Activated naive CD4-positive, alpha-beta T cell treated with anti-CD3 and anti-CD28 coated beads, Interleukin-2, amount 50 U/mL, for 24 hours (primary cell): ENCODE results near the gene EFHC1.

Source experiments
- H3K27ac Mint-ChIP-seq: one replicate; pipeline ENCODE4 v1.8.0; 2021; ENCODE audit warnings: mild to moderate bottlenecking, mixed read lengths
- H3K27me3 Mint-ChIP-seq: one replicate; pipeline ENCODE4 v1.8.0; 2021; ENCODE audit warnings: mixed read lengths
- H3K36me3 Mint-ChIP-seq: one replicate; pipeline ENCODE4 v1.8.0; 2021; ENCODE audit warnings: mixed read lengths
- H3K4me1 Mint-ChIP-seq: one replicate; pipeline ENCODE4 v1.8.0; 2021; ENCODE audit warnings: mixed read lengths
- H3K4me3 Mint-ChIP-seq: one replicate; pipeline ENCODE4 v1.8.0; 2021; ENCODE audit warnings: mild to moderate bottlenecking, mixed read lengths
- H3K9me3 Mint-ChIP-seq: one replicate; pipeline ENCODE4 v1.8.0; 2021; ENCODE audit warnings: mixed read lengths

Gene EFHC1

GRCh38 chr6:52540286-52540902 lies 120.3 kb downstream of the EFHC1 start:
- H3K4me1 Mint-ChIP-seq = peaks cover 46% of the 10 kb centered on the region

GRCh38 chr6:52541135-52541534 lies 121.0 kb downstream of the EFHC1 start:
- Mint-ChIP-seq H3K27ac (no peak overlapping the region), H3K4me1 (peaks cover 41% of the 10 kb centered on the region), H3K36me3 (peaks cover 7% of the 10 kb centered on the region)

More at GRCh38 chr6:52540286-52540902, 120.3 kb downstream of the EFHC1 start:
- Mint-ChIP-seq H3K36me3 (peaks cover 8% of the 10 kb centered on the region), H3K9me3 (no peaks in the 10 kb centered on the region), H3K4me3 (no peak overlapping the region), H3K27me3 (no peaks in the 10 kb centered on the region), H3K27ac (no peak overlapping the region)

GRCh38 chr6:52543262-52543661 lies 123.1 kb downstream of the EFHC1 start:
- Mint-ChIP-seq H3K36me3 (peaks cover 9% of the 10 kb centered on the region), H3K27me3 (no peaks in the 10 kb centered on the region), H3K27ac (no peak overlapping the region), H3K4me3 (no peak overlapping the region), H3K9me3 (no peaks in the 10 kb centered on the region), H3K4me1 (peaks cover 23% of the 10 kb centered on the region)

More at GRCh38 chr6:52541135-52541534, 121.0 kb downstream of the EFHC1 start:
- no peaks in the 10 kb centered on the region for H3K9me3 Mint-ChIP-seq
- H3K27me3 Mint-ChIP-seq = no peaks in the 10 kb centered on the region
- no peak overlapping the region for H3K4me3 Mint-ChIP-seq

- no peaks in the 10 kb centered on the region for H3K9me3 Mint-ChIP-seq
- no peak overlapping the region for H3K4me3 Mint-ChIP-seq
- no peak overlapping the region for H3K27ac Mint-ChIP-seq
- peaks cover 16% of the 10 kb centered on the region for H3K4me1 Mint-ChIP-seq
- peaks cover 9% of the 10 kb centered on the region for H3K36me3 Mint-ChIP-seq
- H3K27me3 Mint-ChIP-seq = no peaks in the 10 kb centered on the region
Measured at GRCh38 chr6:52543729-52544601, 123.8 kb downstream of the EFHC1 start.

GRCh38 chr6:52544602-52545405 lies 124.7 kb downstream of the EFHC1 start:
- peaks cover 10% of the 10 kb centered on the region for H3K36me3 Mint-ChIP-seq
- no peaks in the 10 kb centered on the region for H3K27me3 Mint-ChIP-seq
- no peak overlapping the region for H3K4me3 Mint-ChIP-seq
- peaks cover 13% of the 10 kb centered on the region for H3K4me1 Mint-ChIP-seq
- H3K27ac Mint-ChIP-seq = no peak overlapping the region
- H3K9me3 Mint-ChIP-seq = no peaks in the 10 kb centered on the region

- H3K27ac Mint-ChIP-seq = no peak overlapping the region
- no peaks in the 10 kb centered on the region for H3K9me3 Mint-ChIP-seq
- no peaks in the 10 kb centered on the region for H3K27me3 Mint-ChIP-seq
- H3K36me3 Mint-ChIP-seq = peaks cover 13% of the 10 kb centered on the region
- H3K4me1 Mint-ChIP-seq = peaks cover 13% of the 10 kb centered on the region
- H3K4me3 Mint-ChIP-seq = no peak overlapping the region
Measured at GRCh38 chr6:52545406-52546119, 125.4 kb downstream of the EFHC1 start.

GRCh38 chr6:52546192-52546591 lies 126.0 kb downstream of the EFHC1 start:
- H3K36me3 Mint-ChIP-seq = peaks cover 13% of the 10 kb centered on the region
- peaks cover 13% of the 10 kb centered on the region for H3K4me1 Mint-ChIP-seq
- no peak overlapping the region for H3K27ac Mint-ChIP-seq
- no peak overlapping the region for H3K4me3 Mint-ChIP-seq
- no peaks in the 10 kb centered on the region for H3K27me3 Mint-ChIP-seq
- no peaks in the 10 kb centered on the region for H3K9me3 Mint-ChIP-seq

GRCh38 chr6:52546678-52547077 lies 126.5 kb downstream of the EFHC1 start:
- H3K9me3 Mint-ChIP-seq = no peaks in the 10 kb centered on the region
- H3K4me1 Mint-ChIP-seq = peaks cover 13% of the 10 kb centered on the region
- peaks cover 13% of the 10 kb centered on the region for H3K36me3 Mint-ChIP-seq
- H3K4me3 Mint-ChIP-seq = no peak overlapping the region
- no peaks in the 10 kb centered on the region for H3K27me3 Mint-ChIP-seq
- no peak overlapping the region for H3K27ac Mint-ChIP-seq

- Mint-ChIP-seq H3K27ac (no peak overlapping the region), H3K4me3 (no peak overlapping the region), H3K4me1 (peaks cover 13% of the 10 kb centered on the region), H3K27me3 (no peaks in the 10 kb centered on the region), H3K9me3 (no peaks in the 10 kb centered on the region), H3K36me3 (peaks cover 13% of the 10 kb centered on the region)
Measured at GRCh38 chr6:52547647-52548352, 127.7 kb downstream of the EFHC1 start.

- no peak overlapping the region for H3K27ac Mint-ChIP-seq
- H3K27me3 Mint-ChIP-seq = no peaks in the 10 kb centered on the region
- H3K36me3 Mint-ChIP-seq = peaks cover 13% of the 10 kb centered on the region
- H3K9me3 Mint-ChIP-seq = no peaks in the 10 kb centered on the region
- H3K4me3 Mint-ChIP-seq = no peak overlapping the region
- H3K4me1 Mint-ChIP-seq = peaks cover 13% of the 10 kb centered on the region
Measured at GRCh38 chr6:52548353-52548713, 128.2 kb downstream of the EFHC1 start.

GRCh38 chr6:52548999-52549398 lies 128.9 kb downstream of the EFHC1 start:
- Mint-ChIP-seq H3K27me3 (no peaks in the 10 kb centered on the region), H3K4me1 (peaks cover 20% of the 10 kb centered on the region), H3K36me3 (peaks cover 13% of the 10 kb centered on the region), H3K9me3 (no peaks in the 10 kb centered on the region), H3K27ac (no peak overlapping the region), H3K4me3 (no peak overlapping the region)

- peaks cover 12% of the 10 kb centered on the region for H3K36me3 Mint-ChIP-seq
- H3K27me3 Mint-ChIP-seq = no peaks in the 10 kb centered on the region
Measured at GRCh38 chr6:52549428-52549827, 129.3 kb downstream of the EFHC1 start.

GRCh38 chr6:52550014-52550575 lies 130.0 kb downstream of the EFHC1 start:
- Mint-ChIP-seq H3K4me3 (no peak overlapping the region), H3K4me1 (peaks cover 20% of the 10 kb centered on the region), H3K36me3 (peaks cover 8% of the 10 kb centered on the region), H3K27ac (peak overlapping the region; percentile 15), H3K27me3 (no peaks in the 10 kb centered on the region), H3K9me3 (no peaks in the 10 kb centered on the region)

More at GRCh38 chr6:52549428-52549827, 129.3 kb downstream of the EFHC1 start:
- H3K27ac Mint-ChIP-seq = no peak overlapping the region
- H3K4me1 Mint-ChIP-seq = peaks cover 20% of the 10 kb centered on the region
- no peak overlapping the region for H3K4me3 Mint-ChIP-seq
- H3K9me3 Mint-ChIP-seq = no peaks in the 10 kb centered on the region

- Mint-ChIP-seq H3K4me1 (peaks cover 24% of the 10 kb centered on the region), H3K4me3 (no peak overlapping the region), H3K27me3 (no peaks in the 10 kb centered on the region), H3K27ac (no peak overlapping the region), H3K9me3 (no peaks in the 10 kb centered on the region), H3K36me3 (peaks cover 8% of the 10 kb centered on the region)
Measured at GRCh38 chr6:52550870-52551269, 130.7 kb downstream of the EFHC1 start.
